Activated CD8-positive, alpha-beta T cell treated with anti-CD3 and anti-CD28 coated beads for 36 hours (primary cell): ENCODE data around the gene PRR15. TPM values are rescaled to one million over a fixed set of nuclear protein-coding genes. Genes with fewer than 3 reads are reported as not detected.

Experiments
- ATAC-seq: fragments of 200-7000 bp; cut with Tn5 transposase; one replicate; pipeline ENCODE4 v1.10.0; 2021; ENCODE audit warnings: mild to moderate bottlenecking, moderate library complexity
- CTCF ChIA-PET: fragments of 350-600 bp; sonication (Branson Sonifier 250); formaldehyde crosslinking; loops from one replicate; lab custom pipeline; 2021; ENCODE audit warnings: antibody characterized with exemption; lab: Charles Lee
- POLR2A ChIA-PET: fragments of 350-600 bp; sonication (Branson Sonifier 250); formaldehyde crosslinking; loops from one replicate; lab custom pipeline; 2021; ENCODE audit warnings: antibody characterized with exemption; lab: Charles Lee
- DNase-seq: peaks from one replicate; pipeline ENCODE4 v3.0.0-alpha.2; 2020
- H3K27ac Mint-ChIP-seq: one replicate; pipeline ENCODE4 v1.8.0; 2021; ENCODE audit warnings: mild to moderate bottlenecking, mixed read lengths
- H3K27me3 Mint-ChIP-seq: one replicate; pipeline ENCODE4 v1.8.0; 2021; ENCODE audit warnings: mixed read lengths
- H3K36me3 Mint-ChIP-seq: one replicate; pipeline ENCODE4 v1.8.0; 2021; ENCODE audit warnings: low read depth, mixed read lengths
- H3K4me1 Mint-ChIP-seq: one replicate; pipeline ENCODE4 v1.8.0; 2021; ENCODE audit warnings: low read depth, mixed read lengths
- H3K4me3 Mint-ChIP-seq: one replicate; pipeline ENCODE4 v1.8.0; 2021; ENCODE audit warnings: mild to moderate bottlenecking, moderate library complexity, mixed read lengths
- H3K9me3 Mint-ChIP-seq: one replicate; pipeline ENCODE4 v1.8.0; 2021; ENCODE audit warnings: mixed read lengths
- intact Hi-C: fragments of 100-400 bp; cut with micrococcal nuclease; formaldehyde crosslinking; loops from one replicate; pipeline ENCODE4 v1.10.0; 2022
- total RNA-seq, 2 experiments: library from RNA; stranded (reverse); gene quantifications; one replicate each; pipeline ENCODE4 v1.2.3, GENCODE V29; 2021
- TF ChIP-seq, protein P1 (sequence below): fragments of 200-600 bp; IDR thresholded peaks from one replicate; pipeline ENCODE4 v1.8.0; 2022; ENCODE audit warnings: antibody characterized with exemption, mild to moderate bottlenecking

Gene PRR15
- total RNA-seq, 2 experiments from 2014 or later, result not detected

DNA sequence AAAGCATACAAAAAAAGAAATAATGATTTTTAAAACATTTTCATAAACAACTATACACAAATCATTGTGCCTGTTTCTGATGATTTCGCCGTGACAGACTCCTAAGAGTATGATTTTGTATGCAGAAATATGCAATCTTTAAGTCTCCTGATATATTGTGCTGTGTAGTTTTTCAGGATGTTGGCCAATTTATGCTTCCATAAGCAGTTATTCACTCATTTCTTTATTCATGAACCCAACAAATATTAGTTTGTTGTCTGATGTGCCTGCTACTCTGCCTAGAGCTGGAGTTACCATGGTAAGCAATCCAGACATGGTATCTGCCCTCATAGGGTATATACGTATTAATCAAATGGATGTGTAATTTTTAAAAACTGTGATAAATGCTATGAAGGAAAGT is 40.4 kb downstream of the PRR15 start:
- ATAC-seq (no peak), DNase-seq (no peak)
- ChIA-PET CTCF (no interaction called here), POLR2A (no interaction called here)
- TF ChIP-seq, protein P1, sequence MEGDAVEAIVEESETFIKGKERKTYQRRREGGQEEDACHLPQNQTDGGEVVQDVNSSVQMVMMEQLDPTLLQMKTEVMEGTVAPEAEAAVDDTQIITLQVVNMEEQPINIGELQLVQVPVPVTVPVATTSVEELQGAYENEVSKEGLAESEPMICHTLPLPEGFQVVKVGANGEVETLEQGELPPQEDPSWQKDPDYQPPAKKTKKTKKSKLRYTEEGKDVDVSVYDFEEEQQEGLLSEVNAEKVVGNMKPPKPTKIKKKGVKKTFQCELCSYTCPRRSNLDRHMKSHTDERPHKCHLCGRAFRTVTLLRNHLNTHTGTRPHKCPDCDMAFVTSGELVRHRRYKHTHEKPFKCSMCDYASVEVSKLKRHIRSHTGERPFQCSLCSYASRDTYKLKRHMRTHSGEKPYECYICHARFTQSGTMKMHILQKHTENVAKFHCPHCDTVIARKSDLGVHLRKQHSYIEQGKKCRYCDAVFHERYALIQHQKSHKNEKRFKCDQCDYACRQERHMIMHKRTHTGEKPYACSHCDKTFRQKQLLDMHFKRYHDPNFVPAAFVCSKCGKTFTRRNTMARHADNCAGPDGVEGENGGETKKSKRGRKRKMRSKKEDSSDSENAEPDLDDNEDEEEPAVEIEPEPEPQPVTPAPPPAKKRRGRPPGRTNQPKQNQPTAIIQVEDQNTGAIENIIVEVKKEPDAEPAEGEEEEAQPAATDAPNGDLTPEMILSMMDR, result no peak
- Mint-ChIP-seq H3K27ac (no peak overlapping the region), H3K4me3 (no peak overlapping the region), H3K36me3 (no peaks in the 10 kb centered on the region), H3K9me3 (no peaks in the 10 kb centered on the region), H3K4me1 (no peaks in the 10 kb centered on the region), H3K27me3 (peaks cover 6% of the 10 kb centered on the region)
- intact Hi-C loops, result no loop called here

DNA sequence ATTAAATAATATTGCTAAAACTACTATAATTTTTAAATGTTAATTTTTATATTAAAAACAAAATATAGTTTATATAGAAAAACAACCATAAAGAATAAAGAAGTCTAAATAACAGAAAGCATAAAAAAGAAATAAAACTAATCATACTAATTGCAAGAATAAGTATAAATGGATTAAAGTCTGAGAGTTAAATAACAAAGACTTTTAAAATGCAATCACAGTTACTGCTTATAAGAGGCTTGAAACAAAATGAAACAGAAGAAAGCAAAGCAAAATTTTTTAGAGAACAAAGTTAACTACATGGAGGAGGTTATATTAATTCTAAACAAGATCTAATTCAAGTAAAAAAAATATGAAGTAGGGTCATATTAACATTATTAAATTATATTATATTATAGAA is 41.1 kb downstream of the PRR15 start:
- Mint-ChIP-seq H3K9me3 (no peaks in the 10 kb centered on the region), H3K27me3 (peaks cover 6% of the 10 kb centered on the region), H3K4me3 (no peak overlapping the region), H3K4me1 (no peaks in the 10 kb centered on the region), H3K36me3 (no peaks in the 10 kb centered on the region), H3K27ac (no peak overlapping the region)
- ATAC-seq (no peak), DNase-seq (no peak)
- TF ChIP-seq, protein P1, result no peak
- intact Hi-C loops, result no loop called here
- ChIA-PET CTCF (no interaction called here), POLR2A (no interaction called here)

DNA sequence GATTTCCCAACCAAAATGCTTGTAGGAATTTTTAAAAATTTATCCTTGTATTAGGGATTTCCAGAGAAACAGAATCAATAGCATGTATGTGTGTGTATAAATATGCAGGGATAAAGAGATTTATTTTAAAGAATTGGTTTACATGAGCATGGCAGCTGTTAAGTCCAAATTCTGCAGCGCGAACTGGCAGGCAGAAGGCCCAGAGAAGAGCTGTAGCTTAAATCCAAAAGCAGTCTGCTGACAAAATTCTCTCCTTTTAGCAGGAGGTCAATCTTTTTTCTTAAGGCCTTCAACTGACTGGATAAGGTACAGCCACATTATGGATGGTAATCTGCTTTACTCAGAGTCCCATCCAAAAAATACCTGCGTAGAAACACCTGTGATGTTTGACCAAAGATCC is 42.0 kb downstream of the PRR15 start:
- DNase-seq, result no peak
- H3K4me1 Mint-ChIP-seq, result no peaks in the 10 kb centered on the region
- no peak overlapping the region for H3K27ac Mint-ChIP-seq
- no peak overlapping the region for H3K4me3 Mint-ChIP-seq
- TF ChIP-seq, protein P1, result no peak
- no peaks in the 10 kb centered on the region for H3K9me3 Mint-ChIP-seq
- intact Hi-C loops, result no loop called here
- H3K27me3 Mint-ChIP-seq, result peaks cover 7% of the 10 kb centered on the region
- no peak for ATAC-seq
- ChIA-PET POLR2A (no interaction called here), CTCF (no interaction called here)
- H3K36me3 Mint-ChIP-seq, result no peaks in the 10 kb centered on the region

GRCh38 chr7:29606287-29606721 is 42.7 kb downstream of the PRR15 start:
- Mint-ChIP-seq H3K4me1 (no peaks in the 10 kb centered on the region), H3K9me3 (no peaks in the 10 kb centered on the region), H3K27ac (no peak overlapping the region), H3K36me3 (no peaks in the 10 kb centered on the region), H3K27me3 (peaks cover 7% of the 10 kb centered on the region), H3K4me3 (no peak overlapping the region)
- ATAC-seq (no peak), DNase-seq (no peak)
- CTCF ChIA-PET, result no interaction called here
- POLR2A ChIA-PET, result no interaction called here
- TF ChIP-seq, protein P1, result no peak
- intact Hi-C loops, result no loop called here

GRCh38 chr7:29606830-29607229 is 43.2 kb downstream of the PRR15 start:
- H3K4me1 Mint-ChIP-seq, result no peaks in the 10 kb centered on the region
- CTCF ChIA-PET, result no interaction called here
- POLR2A ChIA-PET, result no interaction called here
- H3K4me3 Mint-ChIP-seq, result no peak overlapping the region
- peaks cover 7% of the 10 kb centered on the region for H3K27me3 Mint-ChIP-seq
- no peaks in the 10 kb centered on the region for H3K36me3 Mint-ChIP-seq
- DNase-seq (no peak), ATAC-seq (no peak)
- H3K9me3 Mint-ChIP-seq, result no peaks in the 10 kb centered on the region
- TF ChIP-seq, protein P1, result no peak
- H3K27ac Mint-ChIP-seq, result no peak overlapping the region
- intact Hi-C loops, result no loop called here
